ENCODE data around the gene ESD. TPM values are rescaled to one million over a fixed set of nuclear protein-coding genes. Genes with fewer than 3 reads are reported as not detected.
"Not testable (repeated sequence)": the region's sequence is repeated elsewhere in the genome, so short reads cannot be mapped to it uniquely, and the experiment has no call there.

ESD gene
- total and polyA plus RNA-seq, 2 of the 13 experiments (the other 11 are each of a cell fraction or from before 2014, with no cell fraction given), result 118 to 147 TPM

- no peak for TF ChIP-seq ZBTB10 (CRISPR knock-in tag; IDR thresholded peaks at IDR 0.05; ENCODE audit: borderline replicate concordance)
- no peak for TF ChIP-seq ZFYVE20 (CRISPR knock-in tag; IDR thresholded peaks at IDR 0.05; ENCODE audit: borderline replicate concordance, low read depth)
- no peak for TF ChIP-seq DMTF1 (CRISPR knock-in tag; IDR thresholded peaks at IDR 0.05)
- no peak for TF ChIP-seq MEIS1 (CRISPR knock-in tag; IDR thresholded peaks at IDR 0.05; ENCODE audit: borderline replicate concordance)
- TF ChIP-seq ZNF773 (CRISPR knock-in tag; IDR thresholded peaks at IDR 0.05; ENCODE audit: borderline replicate concordance), result no peak
- no peak for TF ChIP-seq SMAD9 (CRISPR knock-in tag; IDR thresholded peaks at IDR 0.05)
- no peak for TF ChIP-seq ZNF543 (CRISPR knock-in tag; IDR thresholded peaks at IDR 0.05)
- TF ChIP-seq DBP (CRISPR knock-in tag; IDR thresholded peaks at IDR 0.05; ENCODE audit: not compliant biosample characterization), result no peak
- TF ChIP-seq ZNF687 (CRISPR knock-in tag; IDR thresholded peaks at IDR 0.05), result no peak
- no peak for TF ChIP-seq FOSL1 (CRISPR knock-in tag; IDR thresholded peaks at IDR 0.05; ENCODE audit: borderline replicate concordance)
- TF ChIP-seq ZNF275 (CRISPR knock-in tag; IDR thresholded peaks at IDR 0.05; ENCODE audit: borderline replicate concordance), result no peak
Measured at GRCh38 chr13:46756977-46757376, 40.0 kb downstream of the ESD start (continued).

- WGBS (ENCODE audit: low lambda C conversion rate), result no CpG with 5 or more reads among the region's 5 CpGs
- H3K4me2 ChIP-seq (ENCODE audit: low read depth, low read length); in situ Hi-C loops (cut with HindIII; ENCODE audit: extremely low pct_ligation_motif_present, low pct_unique_long_range_greater_than_20kb); H3K79me2 ChIP-seq (ENCODE audit: insufficient read depth, low read length); H3K4me3 ChIP-seq (replicated peaks in 1 of 3; ENCODE audit: insufficient read depth in 1 of 3, low read depth in 2 of 3, low read length in 3 of 3); ATAC-seq; POLR2A ChIA-PET; FAIRE-seq; H3K9ac ChIP-seq (ENCODE audit: insufficient read depth, low read depth, low read length); DNase-seq (ENCODE audit: low spot score); H3K9me3 ChIP-seq (ENCODE audit: low read length); H3K36me3 ChIP-seq (replicated peaks in 1 of 2; ENCODE audit: control insufficient read depth in 1 of 2, insufficient read depth in 2 of 2, low read length in 2 of 2); CTCF ChIA-PET (ENCODE audit: low intra/inter-chr PET ratio, low total read pairs); intact Hi-C loops (cut with micrococcal nuclease; ENCODE audit: unreplicated experiment); H3K27ac ChIP-seq (ENCODE audit: extremely low read length, insufficient read depth, low read length); H2AFZ ChIP-seq (ENCODE audit: low read length); H3K27me3 ChIP-seq (ENCODE audit: control insufficient read depth in 1 of 2, insufficient read depth in 2 of 2, low read length in 2 of 2); BruUV-seq (replicated peaks); H4K20me1 ChIP-seq (ENCODE audit: insufficient read depth, low read length): not testable (repeated sequence)
- peaks cover 17% of the 10 kb centered on the region for H3K4me1 ChIP-seq (ENCODE audit: insufficient read depth, low read length)
Measured at GRCh38 chr13:46755508-46755907, 41.5 kb downstream of the ESD start.
